Glutamatergic neuron (in vitro differentiated cells): Measurements from ENCODE around the gene GAST. TPM values are rescaled to one million over a fixed set of nuclear protein-coding genes. Genes with fewer than 3 reads are reported as not detected.

ENCODE experiments used
- DNase-seq: peaks from one replicate; pipeline ENCODE4 v3.0.0; 2022
- H3K27ac Mint-ChIP-seq: one replicate; pipeline ENCODE4 v1.8.0; 2020; ENCODE audit warnings: mild to moderate bottlenecking, mixed read lengths, inconsistent platforms; ENCODE audit not compliant: unreplicated experiment
- H3K27me3 Mint-ChIP-seq: one replicate; pipeline ENCODE4 v1.8.0; 2020; ENCODE audit warnings: mild to moderate bottlenecking, moderate library complexity, mixed read lengths, inconsistent platforms; ENCODE audit not compliant: unreplicated experiment
- H3K36me3 Mint-ChIP-seq: one replicate; pipeline ENCODE4 v1.8.0; 2020; ENCODE audit warnings: mild to moderate bottlenecking, mixed read lengths, inconsistent platforms; ENCODE audit not compliant: unreplicated experiment
- H3K4me1 Mint-ChIP-seq: one replicate; pipeline ENCODE4 v1.8.0; 2020; ENCODE audit warnings: mild to moderate bottlenecking, low read depth, mixed read lengths, inconsistent platforms; ENCODE audit not compliant: unreplicated experiment
- H3K4me3 Mint-ChIP-seq: one replicate; pipeline ENCODE4 v1.8.0; 2020; ENCODE audit warnings: mild to moderate bottlenecking, mixed read lengths, inconsistent platforms; ENCODE audit not compliant: unreplicated experiment
- H3K9me3 Mint-ChIP-seq: one replicate; pipeline ENCODE4 v1.8.0; 2020; ENCODE audit warnings: mild to moderate bottlenecking, moderate library complexity, mixed read lengths, inconsistent platforms; ENCODE audit not compliant: unreplicated experiment
- CTCF ChIP-seq: fragments of 200-600 bp; sonication (generic); IDR thresholded peaks from one replicate; pipeline ENCODE4 v1.5.0; 2021; ENCODE audit not compliant: partially characterized antibody, unreplicated experiment
- total RNA-seq: library from RNA; stranded (reverse); fragmentation: NEBNext Ultra II Directional; extraction: Animal tissue kit (Norgen Biotek cat#: 25700); gene quantifications from one replicate; pipeline ENCODE4 v1.2.1, GENCODE V29; 2021; ENCODE audit not compliant: unreplicated experiment

Gene GAST
- total RNA-seq, 1 donor from 2014 or later, result not detected

- no peak overlapping the region for H3K27ac Mint-ChIP-seq
- H3K36me3 Mint-ChIP-seq, result no peaks in the 10 kb centered on the region
- H3K4me3 Mint-ChIP-seq, result peak overlapping the region; percentile 15
- no peak for DNase-seq
- no peak for TF ChIP-seq CTCF
- peaks cover 5% of the 10 kb centered on the region for H3K4me1 Mint-ChIP-seq
- peaks cover 13% of the 10 kb centered on the region for H3K27me3 Mint-ChIP-seq
- peaks cover 3% of the 10 kb centered on the region for H3K9me3 Mint-ChIP-seq
Observed at GRCh38 chr17:41724476-41725050, 12.4 kb downstream of the GAST start.

- H3K27ac Mint-ChIP-seq, result no peak overlapping the region
- peak overlapping the region; percentile 57 for H3K4me3 Mint-ChIP-seq
- H3K4me1 Mint-ChIP-seq, result peaks cover 5% of the 10 kb centered on the region
- peaks cover 13% of the 10 kb centered on the region for H3K27me3 Mint-ChIP-seq
- DNase-seq, result no peak
- no peak for TF ChIP-seq CTCF
- no peaks in the 10 kb centered on the region for H3K36me3 Mint-ChIP-seq
- peaks cover 3% of the 10 kb centered on the region for H3K9me3 Mint-ChIP-seq
Observed at GRCh38 chr17:41725134-41725533, 13.0 kb downstream of the GAST start.

- H3K9me3 Mint-ChIP-seq, result peaks cover 5% of the 10 kb centered on the region
- H3K36me3 Mint-ChIP-seq, result no peaks in the 10 kb centered on the region
- peaks cover 7% of the 10 kb centered on the region for H3K4me1 Mint-ChIP-seq
- H3K27me3 Mint-ChIP-seq, result peaks cover 17% of the 10 kb centered on the region
- no peak overlapping the region for H3K27ac Mint-ChIP-seq
- H3K4me3 Mint-ChIP-seq, result no peak overlapping the region
- peak; percentile 29 for DNase-seq
- no peak for TF ChIP-seq CTCF
Observed at GRCh38 chr17:41728056-41728455, 15.9 kb downstream of the GAST start.

GRCh38 chr17:41730479-41730878 is 18.3 kb downstream of the GAST start:
- H3K9me3 Mint-ChIP-seq, result peaks cover 2% of the 10 kb centered on the region
- no peak overlapping the region for H3K27ac Mint-ChIP-seq
- peaks cover 9% of the 10 kb centered on the region for H3K4me1 Mint-ChIP-seq
- DNase-seq, result no peak
- H3K36me3 Mint-ChIP-seq, result no peaks in the 10 kb centered on the region
- no peak overlapping the region for H3K4me3 Mint-ChIP-seq
- no peak for TF ChIP-seq CTCF
- H3K27me3 Mint-ChIP-seq, result peaks cover 13% of the 10 kb centered on the region

GRCh38 chr17:41731836-41732235 is 19.7 kb downstream of the GAST start:
- no peak for DNase-seq
- Mint-ChIP-seq H3K27ac (no peak overlapping the region), H3K4me3 (no peak overlapping the region), H3K27me3 (peaks cover 15% of the 10 kb centered on the region), H3K4me1 (peaks cover 9% of the 10 kb centered on the region), H3K36me3 (no peaks in the 10 kb centered on the region), H3K9me3 (peaks cover 2% of the 10 kb centered on the region)
- no peak for TF ChIP-seq CTCF
